GM18511 (cell line): ENCODE data around the gene SOX5.
A peak's percentile ranks its signal among the peaks of the same experiment; 100 is the strongest.

ENCODE experiments used
- ATAC-seq: cut with Tn5 transposase; IDR thresholded peaks from one replicate; pipeline ENCODE4 v1.9.1; 2021; ENCODE audit warnings: mild to moderate bottlenecking, moderate library complexity; ENCODE audit not compliant: unreplicated experiment

The SOX5 gene

GRCh38 chr12:23626791-23627190 lies 322.7 kb downstream of the SOX5 start:
- ATAC-seq, result no peak

- no peak for ATAC-seq
Observed at GRCh38 chr12:23621900-23622299, 327.6 kb downstream of the SOX5 start.

- ATAC-seq, result peak; percentile 61
Observed at GRCh38 chr12:23618718-23619117, 330.8 kb downstream of the SOX5 start.

GRCh38 chr12:23617749-23618148 lies 331.7 kb downstream of the SOX5 start:
- no peak for ATAC-seq

- no peak for ATAC-seq
Observed at GRCh38 chr12:23614280-23614679, 335.2 kb downstream of the SOX5 start.

- ATAC-seq, result no peak
Observed at GRCh38 chr12:23611320-23611719, 338.1 kb downstream of the SOX5 start.

GRCh38 chr12:23600919-23601318 lies 348.6 kb downstream of the SOX5 start:
- no peak for ATAC-seq

GRCh38 chr12:23596568-23596967 lies 352.9 kb downstream of the SOX5 start:
- no peak for ATAC-seq

GRCh38 chr12:23587833-23588559 lies 361.5 kb downstream of the SOX5 start:
- no peak for ATAC-seq

GRCh38 chr12:23585782-23586163 lies 363.7 kb downstream of the SOX5 start:
- ATAC-seq, result no peak

- ATAC-seq, result no peak
Observed at GRCh38 chr12:23585156-23585781, 364.2 kb downstream of the SOX5 start.

- no peak for ATAC-seq
Observed at GRCh38 chr12:23581913-23582312, 367.6 kb downstream of the SOX5 start.

GRCh38 chr12:23579257-23579656 lies 370.2 kb downstream of the SOX5 start:
- ATAC-seq, result no peak

GRCh38 chr12:23576372-23576771 lies 373.1 kb downstream of the SOX5 start:
- peak; percentile 90 for ATAC-seq

- no peak for ATAC-seq
Observed at GRCh38 chr12:23569356-23569755, 380.1 kb downstream of the SOX5 start.

GRCh38 chr12:23566133-23566532 lies 383.3 kb downstream of the SOX5 start:
- ATAC-seq, result no peak

- ATAC-seq, result no peak
Observed at GRCh38 chr12:23564451-23565152, 384.9 kb downstream of the SOX5 start.

GRCh38 chr12:23561364-23562345 lies 387.8 kb downstream of the SOX5 start:
- ATAC-seq, result no peak

GRCh38 chr12:23560611-23561010 lies 388.9 kb downstream of the SOX5 start:
- ATAC-seq, result peak; percentile 93

- ATAC-seq, result no peak
Observed at GRCh38 chr12:23559268-23559753, 390.2 kb downstream of the SOX5 start.

GRCh38 chr12:23556661-23557060 lies 392.8 kb downstream of the SOX5 start:
- no peak for ATAC-seq
